NCI-H2196 treated with DMSO at 0.1 percent for 48 hours (cell line): ENCODE results near the gene AATK.

Source experiments
- DNase-seq: peaks from one replicate; lab custom pipeline; 2025; ENCODE audit not compliant: unreplicated experiment; lab: John Stamatoyannopoulos, UW

Gene AATK

DNA sequence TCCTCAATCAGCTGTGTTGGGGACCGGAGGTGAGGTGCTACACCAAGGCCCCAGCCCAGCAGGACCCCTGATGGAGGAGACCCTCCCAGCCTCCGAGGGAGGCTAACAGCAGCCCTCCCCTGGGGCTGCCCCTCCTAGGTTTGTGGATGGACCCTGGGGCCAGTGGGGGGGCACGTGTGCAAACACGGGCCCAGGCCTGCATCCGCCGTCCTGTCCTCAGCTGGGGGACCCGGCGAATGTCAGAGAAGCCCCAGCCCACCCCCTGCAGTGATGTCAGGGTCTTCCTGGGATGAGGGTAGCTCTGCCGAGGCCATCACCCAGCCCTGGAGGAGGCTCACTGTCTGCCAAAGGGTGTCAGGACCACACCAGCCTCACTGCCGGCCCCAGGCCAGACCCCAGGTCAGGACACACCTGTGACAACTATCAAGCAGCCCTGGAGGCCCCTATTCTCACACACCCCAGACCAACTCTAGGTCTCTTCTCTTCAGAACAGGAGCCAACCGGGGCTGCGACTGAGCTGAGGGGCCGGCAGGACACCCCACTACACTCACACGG is 30.0 kb upstream of the AATK start:
- DNase-seq, result no peak

DNA sequence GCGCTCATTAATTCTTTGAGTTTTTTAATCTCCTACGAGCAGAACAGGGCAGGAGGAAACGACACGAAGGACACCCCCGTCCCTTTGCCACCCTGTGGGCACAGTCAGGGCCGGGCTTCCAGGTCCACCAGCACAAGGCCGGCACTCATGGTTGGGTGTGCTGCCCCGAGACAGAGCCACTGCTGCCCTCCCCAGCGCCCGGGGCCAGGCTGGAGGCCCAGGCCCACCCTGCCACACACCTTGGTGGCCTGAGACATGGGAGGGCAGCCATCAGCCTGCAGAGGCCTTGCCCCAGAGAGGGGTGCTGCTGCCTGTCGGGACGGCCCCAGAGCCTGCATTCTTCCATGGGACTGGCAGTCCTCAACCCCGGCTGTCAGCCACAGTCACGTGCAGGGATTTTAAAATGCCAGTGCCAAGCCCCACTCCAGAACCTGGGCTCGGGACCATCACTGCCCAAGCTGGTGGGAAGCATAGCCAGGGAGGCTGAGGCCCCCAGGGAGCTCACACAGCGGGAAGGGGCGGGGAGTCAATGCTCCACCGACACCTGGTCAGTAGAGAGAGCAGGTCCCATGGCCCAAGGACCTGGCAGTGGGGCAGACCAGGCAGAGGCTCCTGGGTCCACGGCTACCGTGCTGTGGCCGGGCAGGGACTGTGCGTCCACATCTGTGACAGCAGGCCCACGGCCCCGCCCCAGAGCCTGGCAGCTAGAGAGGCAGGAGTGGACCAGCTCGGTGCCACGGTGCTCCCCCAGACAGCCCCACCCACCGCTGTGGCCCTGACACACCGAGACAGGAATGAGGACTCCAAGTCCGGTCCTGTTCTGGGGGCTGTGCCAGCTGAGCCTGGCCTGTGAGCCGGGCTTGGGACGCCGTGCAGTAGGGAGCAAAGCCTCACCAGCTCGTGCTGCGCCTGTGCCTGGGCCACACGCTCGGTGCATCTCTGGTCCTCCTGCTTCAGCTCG is 29.2 kb upstream of the AATK start:
- no peak for DNase-seq

DNA sequence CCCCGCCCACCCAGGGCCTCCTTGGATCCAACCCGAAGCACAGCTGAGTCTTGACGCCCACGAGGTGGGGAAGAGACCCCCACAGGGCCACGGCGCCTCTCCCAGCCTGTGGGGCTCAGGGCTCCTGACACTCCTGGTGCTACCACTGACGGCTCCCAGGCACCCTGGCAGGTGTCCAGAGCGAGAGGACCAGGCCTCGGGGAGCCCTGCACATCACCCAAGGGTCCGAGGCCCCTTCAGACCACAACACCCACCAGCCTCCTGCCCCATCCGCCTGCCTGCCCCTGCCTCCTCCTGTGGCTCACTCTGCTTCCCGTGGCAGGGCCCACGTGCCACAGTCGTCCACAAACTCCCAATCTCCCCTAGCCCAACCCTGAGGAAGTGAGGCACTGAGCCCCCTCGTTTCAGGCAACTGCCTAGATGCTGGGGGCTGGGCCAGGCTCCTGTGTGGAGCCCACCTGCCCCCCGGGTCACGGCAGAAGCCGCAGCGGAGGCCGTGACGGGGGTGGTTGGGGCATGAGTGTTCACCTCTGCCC is 28.3 kb upstream of the AATK start:
- DNase-seq, result no peak

DNA sequence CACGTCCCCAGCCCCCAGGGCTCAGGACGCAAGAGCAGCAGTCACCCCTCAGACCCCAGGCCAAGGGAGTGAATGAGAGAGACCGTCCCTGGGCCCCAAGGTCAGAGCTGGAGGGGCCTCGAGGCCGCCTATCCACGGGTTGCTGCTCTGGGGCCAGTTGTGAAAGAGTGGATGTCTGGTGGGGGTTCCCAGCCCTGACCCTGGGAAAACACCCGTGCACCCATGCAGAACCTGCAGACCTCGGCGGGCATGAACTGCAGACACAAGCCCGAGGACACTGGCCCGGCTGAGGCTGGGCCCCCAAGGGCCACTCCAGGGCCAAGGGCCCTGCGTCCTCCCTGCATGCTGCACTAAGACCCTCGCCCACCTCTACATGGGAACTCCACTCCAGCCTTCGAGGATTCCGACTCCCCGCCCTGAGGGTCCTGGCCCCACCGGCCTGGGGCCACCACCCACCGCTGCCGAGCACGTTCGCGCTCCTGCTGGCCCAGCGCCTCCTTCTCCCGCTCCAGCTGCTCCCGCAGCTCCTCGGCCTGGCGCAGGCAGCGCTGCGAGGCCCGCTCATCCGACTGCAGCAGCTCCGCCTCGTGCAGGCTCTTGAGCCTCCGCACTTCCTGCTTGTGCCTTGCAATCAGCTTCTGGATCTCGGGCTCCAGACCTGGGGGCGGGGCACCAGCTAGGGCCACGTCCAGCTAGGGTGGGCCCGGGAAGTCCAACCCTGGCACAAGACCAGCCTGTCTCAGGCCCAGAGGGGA is 27.6 kb upstream of the AATK start:
- DNase-seq, result no peak

DNA sequence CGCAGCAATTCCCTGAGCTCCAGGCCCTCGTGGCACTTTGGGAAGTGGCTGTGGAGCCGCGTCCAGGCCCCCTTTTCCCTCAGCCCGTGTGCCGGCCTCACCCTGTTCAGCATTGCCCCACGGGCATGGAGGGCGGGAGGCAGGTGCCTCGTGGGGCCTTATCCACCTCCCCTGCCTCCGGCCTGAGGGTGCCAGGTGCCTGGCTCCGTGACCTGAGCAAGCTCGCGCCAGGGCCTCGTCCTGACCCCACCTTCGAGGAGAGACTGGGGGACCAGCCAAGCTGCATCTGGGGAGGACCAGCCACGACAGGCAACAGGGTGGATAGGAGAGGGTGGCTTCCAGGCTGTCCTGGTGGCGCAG is 27.0 kb upstream of the AATK start:
- DNase-seq, result no peak

DNA sequence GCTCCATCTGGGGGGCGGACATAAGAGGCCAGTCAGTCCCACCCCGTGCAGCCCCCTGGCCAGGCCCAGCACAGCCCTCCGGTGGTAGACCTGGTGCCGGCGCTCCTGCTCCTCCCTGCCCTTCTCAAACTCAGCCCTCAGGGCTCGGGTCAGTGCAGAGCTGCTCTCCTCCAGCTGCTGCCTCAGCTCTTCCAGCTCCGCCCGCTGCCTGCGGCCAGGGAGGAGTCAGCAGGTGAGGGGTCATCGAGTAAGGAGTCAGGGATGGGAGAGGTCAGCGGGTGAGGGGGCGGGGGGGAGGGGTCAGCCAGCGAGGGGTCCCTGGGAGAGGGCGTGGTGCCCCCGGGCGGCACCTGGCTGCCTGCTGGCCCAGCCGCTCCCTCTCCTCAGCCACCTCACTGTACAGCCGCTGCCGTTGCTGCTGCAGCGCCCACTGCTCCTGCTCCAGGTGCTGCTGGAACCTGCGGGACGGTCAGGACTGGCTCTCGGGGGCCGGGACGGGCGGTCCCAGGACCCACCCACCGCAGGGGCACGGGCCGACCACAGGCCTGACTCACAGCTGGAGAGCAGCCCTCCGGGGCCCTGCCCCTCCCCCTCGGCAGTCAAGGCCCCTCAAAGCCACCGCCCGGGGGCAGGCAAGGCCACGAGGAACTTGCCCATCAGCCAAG is 26.5 kb upstream of the AATK start:
- no peak for DNase-seq

DNA sequence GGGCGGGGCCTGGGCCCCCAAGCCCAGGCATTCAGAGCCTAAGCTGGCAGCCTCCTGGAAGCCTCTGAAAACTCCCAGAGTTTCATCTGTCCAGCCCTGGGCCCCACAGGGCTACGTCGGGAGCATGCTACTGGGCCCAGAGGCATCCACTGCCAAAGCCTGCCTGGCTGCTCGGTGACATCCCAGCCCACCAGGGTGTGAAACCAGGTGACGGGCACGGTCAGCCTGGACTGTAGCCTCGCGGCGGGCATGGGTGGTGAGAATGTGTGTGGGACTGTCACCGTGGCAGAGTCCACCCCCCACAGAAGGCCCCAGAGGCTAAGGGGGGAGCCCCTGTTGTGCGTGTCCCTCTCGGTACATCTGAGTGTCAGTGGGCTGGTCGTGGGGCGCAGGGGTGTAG is 25.6 kb upstream of the AATK start:
- DNase-seq, result no peak

DNA sequence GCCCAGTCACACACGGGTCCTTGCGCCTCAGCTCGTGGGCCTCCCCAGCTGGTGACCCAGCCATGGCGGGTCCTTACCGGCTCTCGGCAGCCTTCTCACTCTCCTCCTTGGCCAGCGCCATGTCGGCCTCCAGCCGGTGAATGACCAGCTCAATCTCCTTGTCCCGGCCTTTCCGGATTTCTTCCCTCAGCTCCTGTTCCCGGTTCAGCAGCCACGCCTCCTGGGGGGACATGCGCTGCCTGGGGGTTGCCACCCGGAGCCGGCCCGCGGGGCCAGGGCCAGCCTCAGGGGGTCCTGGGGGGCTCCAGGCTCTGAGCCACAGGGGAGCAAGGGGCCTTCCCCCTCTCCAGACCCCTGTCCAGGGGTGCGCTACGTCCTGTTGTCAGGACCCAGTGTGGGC is 25.1 kb upstream of the AATK start:
- no peak for DNase-seq

DNA sequence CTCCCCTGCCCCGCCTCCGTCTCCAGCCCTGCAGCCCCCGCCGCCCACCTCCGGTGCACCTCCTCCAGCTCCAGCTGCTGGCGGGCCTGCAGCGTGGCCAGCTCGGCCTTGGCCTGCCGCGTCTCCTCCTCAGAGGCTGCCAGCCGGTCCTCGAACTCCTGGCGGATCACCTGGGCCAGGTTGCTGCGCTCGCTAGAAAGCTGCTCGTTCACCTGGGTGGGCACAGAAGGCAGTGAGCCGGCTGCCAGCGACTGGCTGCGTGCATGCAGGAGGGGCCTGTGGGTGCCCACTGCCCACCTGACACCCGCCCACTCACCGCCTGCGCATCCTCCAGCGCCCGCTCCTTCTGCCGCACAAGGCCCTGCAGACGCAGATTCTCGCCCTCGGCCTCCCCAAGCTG is 24.6 kb upstream of the AATK start:
- no peak for DNase-seq

DNA sequence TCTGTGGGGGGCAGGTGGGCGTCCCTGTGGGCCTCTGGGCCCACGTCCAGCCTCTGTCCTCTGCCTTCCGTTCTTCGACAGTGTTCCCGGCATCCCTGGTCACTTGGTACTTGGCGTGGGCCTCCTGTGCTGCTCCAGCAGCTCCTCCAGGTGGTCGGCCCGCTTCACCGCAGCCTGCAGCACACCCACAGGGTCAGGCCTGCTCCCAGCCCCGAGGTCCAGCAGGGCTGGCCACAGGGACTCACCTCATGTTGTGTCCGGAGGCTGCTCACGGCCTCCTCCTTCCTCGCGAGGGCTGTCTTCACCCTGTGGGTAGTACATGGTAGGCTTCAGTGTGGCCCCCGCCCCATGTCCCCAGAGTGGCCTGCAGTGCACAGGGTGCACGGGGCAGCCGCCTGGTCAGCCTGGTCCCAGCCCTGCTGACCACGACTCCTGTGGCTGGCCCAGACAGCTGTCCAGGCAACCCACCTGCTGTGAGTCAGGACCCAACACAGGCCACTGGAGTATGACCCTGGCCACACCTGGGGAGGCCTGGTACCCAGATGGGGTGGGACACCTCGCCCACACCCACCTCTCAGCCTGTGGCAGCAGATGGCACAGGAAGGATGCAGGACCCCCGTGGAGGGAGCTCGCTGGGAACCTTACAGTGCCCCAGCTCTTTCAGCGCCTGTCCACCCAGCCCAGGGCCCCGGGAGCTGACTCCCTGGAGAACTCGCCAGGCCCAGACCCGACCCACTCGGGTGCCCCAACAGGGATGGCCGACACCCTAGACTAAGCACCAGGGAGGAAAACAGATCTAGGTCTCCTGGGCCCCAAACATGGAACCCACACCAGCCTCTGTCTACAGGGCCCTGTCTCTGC is 23.9 kb upstream of the AATK start:
- DNase-seq, result no peak

DNA sequence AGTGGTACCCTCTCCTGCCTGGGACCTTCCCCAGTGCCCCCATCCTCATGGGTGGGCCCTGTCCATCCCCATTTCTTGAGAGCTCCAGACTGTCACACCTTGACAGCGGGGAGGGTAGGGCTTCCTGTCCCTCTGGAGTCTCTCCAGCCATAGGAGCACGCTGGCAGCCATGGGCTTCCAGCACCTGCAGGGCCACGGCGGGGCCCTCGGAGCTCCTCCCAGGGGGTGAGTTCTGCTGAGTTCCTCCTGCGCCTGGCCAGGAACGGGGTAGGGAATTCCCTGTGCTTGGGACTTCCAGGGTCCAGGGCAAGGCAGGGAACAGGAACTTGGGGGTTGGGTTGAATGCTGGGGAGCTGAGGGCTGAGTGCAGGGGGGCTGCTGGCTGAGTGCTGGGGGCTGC is 23.0 kb upstream of the AATK start:
- DNase-seq, result no peak

DNA sequence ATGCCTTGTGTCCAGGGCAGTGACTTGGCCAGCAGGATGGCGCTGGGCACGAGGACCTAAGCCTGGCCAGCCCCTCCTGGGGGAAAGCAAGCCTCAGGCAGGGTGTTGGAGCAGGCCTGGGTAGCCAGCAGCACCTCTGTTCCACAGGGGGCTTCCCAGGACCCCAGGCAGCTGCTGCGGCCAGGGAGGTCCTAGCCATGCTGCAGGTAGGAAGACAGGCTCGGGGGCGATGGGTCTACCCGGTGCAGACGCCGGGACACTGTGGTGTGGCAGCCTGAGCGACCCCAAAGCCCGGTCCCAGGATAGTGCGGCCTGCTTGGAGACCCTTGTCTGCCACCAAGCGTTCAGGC is 22.4 kb upstream of the AATK start:
- no peak for DNase-seq

DNA sequence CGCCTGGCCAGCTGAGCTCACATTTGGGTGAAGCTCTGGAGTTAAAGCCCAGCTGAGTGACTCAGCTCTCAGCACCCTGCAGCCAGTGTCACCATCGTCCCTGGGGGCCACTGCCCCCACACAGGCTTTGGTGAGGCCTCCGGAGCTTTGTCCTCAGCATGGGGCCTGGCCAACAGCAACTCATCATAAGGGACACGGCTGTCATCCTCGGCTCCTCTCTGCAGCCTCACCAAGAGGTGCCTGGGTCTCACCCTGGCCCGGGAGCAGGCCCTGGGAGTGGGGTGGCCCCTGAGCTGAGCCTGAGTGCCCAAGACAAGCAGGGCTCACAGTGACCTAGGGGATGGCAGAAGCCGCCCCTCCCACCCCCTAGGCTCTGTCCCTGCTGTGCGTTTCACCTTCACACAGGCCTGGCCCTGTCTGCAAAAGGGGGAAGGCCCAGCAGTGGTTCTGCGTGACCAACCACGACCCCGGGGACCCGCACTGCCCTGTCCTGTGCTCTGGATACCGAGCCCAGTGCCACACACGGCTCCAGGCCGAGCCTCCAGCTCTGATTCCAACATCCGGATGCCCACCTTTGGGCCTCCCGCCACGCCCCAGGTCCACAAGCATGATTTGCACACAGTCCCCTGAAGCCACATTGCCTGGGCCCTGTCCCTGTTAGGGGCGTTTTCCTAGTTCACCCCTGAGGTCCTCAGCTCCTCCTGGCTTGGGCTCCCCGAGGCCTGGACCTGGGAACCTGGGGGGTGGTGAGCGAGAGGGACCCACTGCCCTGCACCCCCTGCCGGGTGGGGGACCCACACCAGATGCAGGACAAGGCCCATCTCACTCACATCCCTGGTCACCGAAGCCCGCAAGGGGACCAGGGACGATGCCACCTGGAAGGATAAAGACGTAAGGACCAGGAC is 21.8 kb upstream of the AATK start:
- DNase-seq, result no peak

DNA sequence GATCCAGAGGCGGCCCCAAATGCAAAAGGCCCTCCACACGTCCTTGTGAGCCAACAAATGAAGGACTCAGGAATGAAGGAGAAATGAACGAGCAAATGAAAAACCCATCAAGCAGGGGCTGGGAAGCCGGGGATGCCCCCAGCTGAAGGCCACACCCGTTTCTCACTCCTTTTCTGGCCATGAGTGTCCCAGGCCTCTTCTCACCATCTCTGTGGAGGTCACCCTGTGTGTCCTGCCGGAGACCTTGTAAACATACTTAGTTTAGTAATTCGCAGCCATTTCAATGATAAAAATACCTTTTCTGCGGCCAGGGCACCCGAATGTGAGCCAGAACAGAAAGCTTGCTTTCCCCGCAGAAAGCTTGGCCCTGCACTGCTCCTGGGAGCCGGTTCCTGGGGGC is 21.1 kb upstream of the AATK start:
- DNase-seq, result no peak

DNA sequence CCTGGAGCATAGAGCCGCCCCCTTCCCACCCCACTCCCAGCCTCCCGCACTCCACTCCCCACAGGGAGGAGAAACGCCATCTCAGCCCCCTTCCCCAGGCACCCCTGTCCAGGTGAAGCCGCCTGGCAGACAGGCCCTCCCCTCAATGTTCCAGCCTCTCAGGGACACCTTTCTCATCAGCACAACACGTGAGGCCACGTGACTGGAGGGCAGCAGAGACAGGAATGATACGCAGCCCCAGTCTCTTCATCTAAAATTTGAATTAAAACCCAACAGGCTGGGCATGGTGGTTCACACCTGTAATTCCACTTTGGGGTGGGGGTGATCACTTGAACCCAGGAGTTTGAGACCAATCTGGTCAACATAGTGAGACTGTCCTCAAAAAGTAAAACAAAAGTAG is 20.2 kb upstream of the AATK start:
- no peak for DNase-seq

DNA sequence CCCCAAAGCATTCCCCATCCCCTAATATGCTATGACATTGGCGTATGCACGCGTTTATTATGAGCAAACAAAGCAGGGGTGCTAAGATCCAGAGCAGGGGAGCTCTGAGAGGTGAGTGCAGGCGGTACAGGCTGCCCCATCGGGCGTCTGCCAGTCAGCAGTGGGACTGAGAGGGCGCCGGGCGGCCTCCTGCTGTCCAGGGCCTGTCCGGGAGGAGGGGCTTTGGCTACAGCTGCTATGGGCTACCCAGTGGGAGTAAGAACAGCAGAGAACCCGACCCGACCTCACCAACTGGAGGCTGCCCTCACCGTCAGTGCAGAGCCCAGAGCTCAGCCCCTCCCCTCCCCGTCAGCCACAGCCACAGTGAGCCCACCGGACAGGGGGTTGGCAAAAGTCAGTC is 18.5 kb upstream of the AATK start:
- DNase-seq, result no peak

DNA sequence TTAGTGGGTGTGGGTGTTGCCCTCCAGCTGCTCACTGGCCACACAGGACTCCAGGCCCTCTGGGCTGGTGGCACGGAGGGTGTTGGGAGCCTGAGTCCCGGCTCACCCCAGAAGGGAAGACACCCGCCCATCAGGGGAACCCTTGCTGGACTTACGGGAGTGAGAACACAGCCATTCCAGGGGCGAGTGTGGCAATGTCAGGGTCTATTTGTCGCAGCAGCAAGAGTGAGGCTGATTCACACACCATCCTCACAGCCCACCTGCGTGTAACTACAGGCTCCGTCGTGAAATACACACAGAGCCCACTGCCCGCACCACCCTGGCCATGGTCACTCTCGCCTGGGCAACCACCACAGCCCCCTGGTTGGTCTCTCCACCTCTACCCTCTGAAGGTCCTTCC is 17.8 kb upstream of the AATK start:
- no peak for DNase-seq

DNA sequence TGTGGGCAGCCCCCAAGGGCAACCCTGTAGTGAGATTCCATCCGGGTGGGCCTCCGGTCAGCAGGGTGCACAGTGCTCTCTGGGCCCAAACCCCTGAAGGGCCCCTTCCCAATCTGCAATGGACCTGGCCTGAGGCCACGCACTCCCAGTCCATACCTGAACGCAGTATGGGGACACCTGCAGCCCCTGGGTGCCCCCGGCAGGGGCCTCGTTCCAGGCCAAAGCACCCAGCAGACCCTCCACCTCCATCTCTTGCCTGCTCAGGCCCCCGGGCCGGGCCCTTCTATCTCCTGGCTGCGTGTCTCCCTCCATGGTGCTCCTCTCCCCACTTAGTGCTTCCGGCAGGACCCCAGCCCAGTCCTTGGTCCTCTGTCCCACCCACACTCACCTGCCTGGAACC is 17.3 kb upstream of the AATK start:
- DNase-seq, result no peak

DNA sequence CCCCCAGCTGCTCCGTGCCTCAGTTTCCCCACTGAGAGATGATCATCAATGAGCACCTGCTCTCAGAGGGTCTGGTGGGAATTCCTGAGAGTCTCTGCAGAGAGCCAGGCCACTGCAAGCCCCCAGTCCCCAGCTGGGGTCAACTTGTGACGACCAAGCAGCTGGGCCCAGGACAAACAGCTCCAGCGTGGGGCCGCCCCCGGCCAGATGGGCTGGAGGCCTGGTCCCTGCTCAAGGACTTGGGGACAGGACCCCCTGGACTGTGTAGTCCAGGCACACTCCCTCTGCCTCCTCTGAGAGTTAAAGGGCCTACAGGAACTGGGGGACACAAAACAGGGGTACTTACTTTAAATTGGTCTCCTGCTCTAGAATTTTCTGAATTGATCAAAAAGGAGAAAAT is 16.6 kb upstream of the AATK start:
- no peak for DNase-seq

DNA sequence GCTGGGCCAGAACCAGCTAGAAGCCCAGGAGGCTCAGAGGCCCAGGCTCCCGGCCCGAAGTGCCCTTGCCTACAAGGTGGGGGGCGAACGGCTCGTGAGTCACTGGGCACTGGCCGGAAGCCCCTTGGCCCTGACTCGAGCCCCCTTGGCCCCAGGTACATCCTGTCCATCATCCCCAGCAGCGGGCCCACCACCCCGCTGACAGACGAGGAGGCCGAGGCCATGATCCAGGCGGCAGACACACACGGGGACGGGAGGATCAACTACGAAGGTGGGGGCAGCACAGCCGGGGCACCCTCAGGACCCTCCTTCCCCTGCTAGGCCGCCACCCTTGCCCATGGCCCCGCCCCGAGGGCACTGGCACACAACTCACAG is 15.8 kb upstream of the AATK start:
- no peak for DNase-seq
